22Rv1 (cell line): ENCODE measurements around the gene ADGRD1.

ENCODE experiments used
- ZFX ChIP-seq: fragments of 450-650 bp; IDR thresholded peaks from 2 replicates; pipeline ENCODE4 v1.6.1; 2017; ENCODE audit warnings: antibody characterized with exemption, borderline replicate concordance
- TF ChIP-seq, protein P1 (sequence below): fragments of 450-650 bp; IDR thresholded peaks from 2 replicates; pipeline ENCODE4 v1.5.1; 2017; ENCODE audit warnings: mild to moderate bottlenecking

- TF ChIP-seq, protein P1, sequence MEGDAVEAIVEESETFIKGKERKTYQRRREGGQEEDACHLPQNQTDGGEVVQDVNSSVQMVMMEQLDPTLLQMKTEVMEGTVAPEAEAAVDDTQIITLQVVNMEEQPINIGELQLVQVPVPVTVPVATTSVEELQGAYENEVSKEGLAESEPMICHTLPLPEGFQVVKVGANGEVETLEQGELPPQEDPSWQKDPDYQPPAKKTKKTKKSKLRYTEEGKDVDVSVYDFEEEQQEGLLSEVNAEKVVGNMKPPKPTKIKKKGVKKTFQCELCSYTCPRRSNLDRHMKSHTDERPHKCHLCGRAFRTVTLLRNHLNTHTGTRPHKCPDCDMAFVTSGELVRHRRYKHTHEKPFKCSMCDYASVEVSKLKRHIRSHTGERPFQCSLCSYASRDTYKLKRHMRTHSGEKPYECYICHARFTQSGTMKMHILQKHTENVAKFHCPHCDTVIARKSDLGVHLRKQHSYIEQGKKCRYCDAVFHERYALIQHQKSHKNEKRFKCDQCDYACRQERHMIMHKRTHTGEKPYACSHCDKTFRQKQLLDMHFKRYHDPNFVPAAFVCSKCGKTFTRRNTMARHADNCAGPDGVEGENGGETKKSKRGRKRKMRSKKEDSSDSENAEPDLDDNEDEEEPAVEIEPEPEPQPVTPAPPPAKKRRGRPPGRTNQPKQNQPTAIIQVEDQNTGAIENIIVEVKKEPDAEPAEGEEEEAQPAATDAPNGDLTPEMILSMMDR, result no peak
- TF ChIP-seq ZFX, result no peak
Observed at GRCh38 chr12:130911193-130911592, 42.5 kb upstream of the ADGRD1 start.
